ENCODE measurements around the gene PROC.

The PROC gene

GRCh38 chr2:127418300-127419111 is at the start of gene PROC:
Gene PROC (plus strand): TSS chr2:127418427. CDS start chr2:127419943, 1,516 bp downstream.
- DNase-seq (ENCODE audit: low read depth in 2 of 2, low spot score in 1 of 2), result no peak

DNA sequence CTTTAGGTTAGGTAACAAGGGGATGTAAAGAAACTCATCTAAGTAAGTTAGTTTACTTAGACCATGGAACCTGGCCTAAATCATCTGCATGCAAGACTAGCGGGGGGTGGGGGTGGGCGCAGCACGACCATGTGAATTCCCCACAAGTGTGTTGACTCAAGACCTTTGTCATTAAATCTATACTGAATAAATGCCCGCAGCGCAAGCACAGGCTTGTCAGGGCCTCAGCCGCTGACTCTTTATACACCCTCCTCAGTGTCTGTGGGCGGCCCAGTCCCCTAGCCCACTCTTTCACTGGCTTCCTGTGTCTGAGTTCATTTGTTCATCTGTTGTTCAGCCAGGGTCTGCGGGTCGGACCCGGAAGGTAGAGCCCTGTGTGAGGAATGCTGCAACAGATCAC is 48.2 kb upstream of the PROC start:
- DNase-seq (ENCODE audit: low read depth in 2 of 2, low spot score in 1 of 2), result no peak

- DNase-seq (ENCODE audit: low read depth in 2 of 2, low spot score in 1 of 2), result no peak
Measured at GRCh38 chr2:127371037-127371436, 47.2 kb upstream of the PROC start.

- no peak for DNase-seq (ENCODE audit: low read depth in 2 of 2, low spot score in 1 of 2)
Measured at GRCh38 chr2:127373362-127374083, 44.7 kb upstream of the PROC start.

- DNase-seq (ENCODE audit: low read depth in 2 of 2, low spot score in 1 of 2), result no peak
Measured at GRCh38 chr2:127376257-127376656, 42.0 kb upstream of the PROC start.

GRCh38 chr2:127377262-127377661 is 41.0 kb upstream of the PROC start:
- no peak for DNase-seq (ENCODE audit: low read depth in 2 of 2, low spot score in 1 of 2)

DNA sequence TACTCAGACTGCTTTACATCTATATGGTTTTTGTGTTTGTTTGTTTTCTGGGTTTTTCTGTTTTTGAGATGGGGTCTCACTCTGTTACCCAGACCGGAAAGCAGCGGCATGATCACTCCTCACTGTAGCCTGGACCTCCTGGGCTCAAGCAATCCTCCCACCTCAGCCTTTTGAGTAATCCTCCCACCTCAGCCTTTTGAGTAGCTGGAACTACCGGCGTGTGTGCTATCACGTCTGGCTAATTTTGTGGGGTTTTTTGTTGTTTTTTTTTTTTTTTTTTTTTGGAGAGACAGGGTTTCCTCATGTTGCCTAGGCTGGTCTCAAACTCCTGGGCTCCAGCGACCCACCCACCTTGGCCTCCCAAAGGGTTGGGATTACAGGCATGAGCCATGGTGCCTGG is 39.5 kb upstream of the PROC start:
- DNase-seq (ENCODE audit: low read depth in 2 of 2, low spot score in 1 of 2), result no peak

DNA sequence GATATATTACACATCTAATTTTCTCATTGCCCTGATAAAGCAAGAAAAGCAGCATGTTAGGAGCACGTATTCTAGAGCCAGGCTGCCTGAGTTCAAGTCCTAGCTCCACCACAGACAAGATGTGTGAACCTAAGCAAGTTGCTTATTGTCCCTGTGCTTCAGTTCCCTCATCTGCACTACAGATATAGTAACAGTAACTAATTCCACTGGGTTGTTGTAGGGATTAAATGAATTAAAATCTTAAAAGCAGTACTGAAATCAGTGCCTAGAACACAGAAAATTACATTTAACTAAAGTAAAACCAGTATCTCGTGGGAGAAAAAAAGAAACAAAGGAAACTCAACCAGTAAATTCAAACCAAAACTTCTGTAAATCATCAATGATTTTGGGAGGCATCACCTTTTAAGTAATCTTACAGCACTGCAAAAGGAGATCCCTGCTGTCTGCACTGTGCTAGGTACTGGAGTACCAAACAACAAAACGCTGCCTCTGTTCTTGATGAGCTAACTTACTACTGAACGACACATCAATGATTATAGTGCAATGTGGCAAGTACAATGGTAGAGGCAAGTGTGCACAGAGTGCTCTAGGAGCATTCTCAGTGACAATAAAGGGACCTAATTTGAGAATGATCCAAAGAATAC is 38.4 kb upstream of the PROC start:
- no peak for DNase-seq (ENCODE audit: low read depth in 2 of 2, low spot score in 1 of 2)

DNA sequence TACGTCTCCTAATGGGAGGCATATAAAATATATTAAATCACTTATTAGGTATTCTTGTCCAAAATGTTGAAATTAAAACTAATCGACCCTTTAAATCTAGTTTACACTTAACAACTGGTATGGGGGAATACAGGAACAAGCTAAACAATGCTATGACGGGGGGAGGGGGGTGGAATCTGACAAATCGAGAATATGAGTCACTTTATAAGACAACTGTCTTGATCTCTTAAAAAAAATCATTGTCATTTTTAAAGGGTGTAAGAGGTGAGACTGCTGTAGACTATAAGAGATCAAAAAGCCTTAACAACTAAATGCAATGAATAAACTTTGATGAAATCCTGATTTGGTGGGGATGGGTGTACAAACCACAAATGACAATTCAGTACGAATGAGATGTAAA is 36.5 kb upstream of the PROC start:
- DNase-seq (ENCODE audit: low read depth in 2 of 2, low spot score in 1 of 2), result no peak

DNA sequence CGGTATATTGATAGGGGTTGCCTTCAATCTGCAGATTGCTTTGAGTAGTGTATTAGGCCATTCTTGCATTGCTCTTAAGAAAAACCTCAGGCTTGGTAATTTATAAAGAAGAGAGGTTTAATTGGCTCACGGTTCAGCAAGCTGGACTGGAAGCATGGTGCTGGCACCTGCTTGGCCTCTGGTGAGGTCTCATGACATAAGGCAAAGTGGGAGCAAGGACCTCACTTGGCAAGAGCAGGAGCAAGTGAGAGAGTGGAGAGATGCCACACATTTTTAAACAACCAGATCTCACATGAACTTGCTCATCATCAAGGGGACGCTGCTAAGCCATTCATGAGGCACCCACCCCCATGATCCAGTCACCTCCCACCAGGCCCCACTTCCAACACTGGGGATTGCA is 35.4 kb upstream of the PROC start:
- no peak for DNase-seq (ENCODE audit: low read depth in 2 of 2, low spot score in 1 of 2)

DNA sequence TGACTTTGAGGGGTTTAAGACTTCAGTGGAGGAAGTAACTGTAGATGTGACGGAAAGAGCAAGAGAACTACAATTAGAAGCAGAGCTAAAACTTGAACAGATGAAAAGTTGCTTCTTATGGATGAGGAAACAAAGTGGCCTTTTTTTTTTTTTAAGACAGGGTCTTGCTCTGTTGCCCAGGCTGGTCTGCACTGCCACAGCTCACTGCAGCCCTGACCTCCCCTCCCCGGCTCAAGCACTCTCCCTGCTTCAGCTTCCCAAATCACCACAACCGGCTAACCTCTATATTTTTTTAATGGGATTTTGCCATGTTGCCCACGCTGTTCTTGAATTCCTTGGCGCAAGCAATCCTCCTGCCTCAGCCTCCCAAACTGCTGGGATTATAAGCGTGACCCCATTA is 33.7 kb upstream of the PROC start:
- no peak for DNase-seq (ENCODE audit: low read depth in 2 of 2, low spot score in 1 of 2)

DNA sequence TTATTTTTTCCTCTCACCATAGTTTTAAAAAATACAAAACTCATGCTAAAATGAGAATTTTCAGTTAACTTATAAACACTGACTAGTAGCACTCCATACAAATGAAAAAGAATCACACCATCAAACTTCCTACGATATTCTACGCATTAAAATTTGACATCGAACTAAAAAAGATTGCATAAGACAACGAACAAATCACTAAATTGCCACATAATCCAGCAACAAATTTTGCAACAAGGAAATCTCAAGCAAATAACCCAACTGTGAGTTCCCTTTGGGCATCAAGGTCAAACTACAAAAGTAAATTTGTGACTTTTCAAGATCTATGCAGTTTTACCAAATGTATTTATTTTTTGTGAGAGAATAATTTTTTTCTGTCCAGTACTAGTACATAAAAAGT is 32.0 kb upstream of the PROC start:
- DNase-seq (ENCODE audit: low read depth in 2 of 2, low spot score in 1 of 2), result no peak

- peak; percentile 47 to 65 for DNase-seq (ENCODE audit: low read depth in 2 of 2, low spot score in 1 of 2)
Measured at GRCh38 chr2:127386764-127387654, 31.2 kb upstream of the PROC start.

- DNase-seq (ENCODE audit: low read depth in 2 of 2, low spot score in 1 of 2), result peak; percentile 88 to 95
Measured at GRCh38 chr2:127387655-127388422, 30.4 kb upstream of the PROC start, which contains the start of gene MAP3K2. Gene MAP3K2 (minus strand): TSS chr2:127387975. CDS start chr2:127343129, 44,846 bp downstream.

- DNase-seq (ENCODE audit: low read depth in 2 of 2, low spot score in 1 of 2), result no peak
Measured at GRCh38 chr2:127388423-127389164, 29.6 kb upstream of the PROC start.

DNA sequence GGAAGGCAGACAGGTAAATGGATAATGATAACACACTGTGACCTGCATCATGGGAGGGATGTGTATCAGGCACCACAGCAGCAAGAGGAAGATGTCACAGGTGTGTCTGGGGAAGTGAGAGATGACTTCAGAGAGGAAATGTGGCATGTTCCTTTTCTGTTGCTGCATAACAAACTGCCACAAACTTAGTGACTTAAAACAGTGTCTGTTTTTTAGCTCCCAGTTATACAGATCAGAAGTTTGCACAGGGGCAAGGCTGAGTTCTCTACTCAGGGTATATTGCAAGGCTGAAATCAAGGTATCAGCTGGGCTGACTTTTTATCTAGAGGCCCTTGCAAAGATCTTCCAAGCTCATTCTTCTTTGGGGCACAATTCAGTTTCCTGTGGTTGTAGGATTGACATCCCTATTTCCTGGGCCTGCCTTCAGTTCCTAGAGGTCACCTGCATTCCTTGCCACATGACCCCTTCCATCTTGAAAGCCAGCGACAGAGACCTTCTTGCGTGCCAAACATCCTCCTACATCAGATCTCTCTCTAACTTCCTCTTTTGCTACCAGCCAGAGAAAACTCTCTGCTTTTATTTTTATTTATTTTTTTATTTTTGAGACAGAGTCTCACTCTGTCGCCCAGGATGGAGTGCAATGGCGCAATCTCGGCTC is 28.3 kb upstream of the PROC start:
- DNase-seq (ENCODE audit: low read depth in 2 of 2, low spot score in 1 of 2), result no peak

- DNase-seq (ENCODE audit: low read depth in 2 of 2, low spot score in 1 of 2), result no peak
Measured at GRCh38 chr2:127392133-127392827, 25.9 kb upstream of the PROC start.

DNA sequence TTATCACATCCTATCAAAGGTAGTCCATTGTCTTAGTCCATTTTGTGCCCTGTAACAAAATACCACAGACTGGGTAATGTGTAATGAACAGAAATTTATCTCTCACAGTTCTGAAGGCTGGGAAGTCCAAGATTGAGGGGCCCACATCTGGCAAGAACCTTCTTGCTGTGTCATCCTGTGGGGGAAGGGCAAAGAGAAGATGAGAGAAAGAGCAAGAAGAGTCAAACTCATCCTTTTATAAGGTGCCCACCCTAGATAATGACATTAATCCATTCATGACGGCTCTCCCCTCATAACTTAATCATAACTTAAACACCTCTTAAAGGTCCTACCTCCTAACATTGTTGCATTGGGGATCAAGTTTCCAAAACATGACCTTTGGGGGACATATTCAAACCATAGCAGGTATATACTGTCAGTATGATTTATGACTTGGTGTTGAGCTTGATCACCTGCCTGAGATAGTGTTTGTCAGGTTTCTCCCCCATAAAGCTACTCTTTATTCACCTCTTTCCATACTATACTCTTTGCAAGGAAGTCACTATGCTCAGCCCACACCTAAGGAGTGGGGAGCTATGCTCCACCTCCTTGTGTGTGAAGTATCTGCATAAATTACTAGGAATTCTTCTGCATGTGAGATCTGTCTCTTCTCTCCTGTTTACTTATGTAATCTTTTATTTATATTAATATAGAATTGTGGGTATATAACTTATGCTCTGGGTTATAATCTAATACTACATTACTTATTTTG is 25.2 kb upstream of the PROC start:
- DNase-seq (ENCODE audit: low read depth in 2 of 2, low spot score in 1 of 2), result no peak
